ENCODE data around the gene HNMT. TPM values are rescaled to one million over a fixed set of nuclear protein-coding genes. Genes with fewer than 3 reads are reported as not detected.

HNMT gene
- polyA plus RNA-seq, 1 donor from 2014 or later = not detected

GRCh38 chr2:137987011-137987410 lies 22.7 kb downstream of the HNMT start:
- Histone ChIP-seq H3K79me2 (replicated peaks; ENCODE audit: insufficient read depth, low read length) (no peaks in the 10 kb centered on the region), H3K9me3 (ENCODE audit: low read length) (no peaks in the 10 kb centered on the region), H3K4me2 (ENCODE audit: low read length) (no peak overlapping the region), H3K36me3 (ENCODE audit: insufficient read depth, low read length) (no peaks in the 10 kb centered on the region), H3K9ac (ENCODE audit: low read length) (no peak overlapping the region), H2AFZ (ENCODE audit: low read depth, low read length) (no peak overlapping the region), H4K20me1 (ENCODE audit: insufficient read depth) (no peaks in the 10 kb centered on the region), H3K9me2 (ENCODE audit: insufficient read depth, low read length) (no peaks in the 10 kb centered on the region), H3K4me3 (ENCODE audit: low read length) (no peak overlapping the region), H3K27me3 (ENCODE audit: insufficient read depth, low read depth, low read length) (no peaks in the 10 kb centered on the region), H3K27ac (ENCODE audit: low read length) (no peak overlapping the region), H3F3A (ENCODE audit: insufficient read depth, low read length, poor library complexity, severe bottlenecking) (no peaks in the 10 kb centered on the region)
- no peak for TF ChIP-seq SMC3 (conservative IDR thresholded peaks at IDR 0.05; ENCODE audit: poor library complexity)
- TF ChIP-seq TAF1 (IDR thresholded peaks at IDR 0.05; ENCODE audit: low read depth) = no peak
- TF ChIP-seq REST (IDR thresholded peaks at IDR 0.05; ENCODE audit: borderline replicate concordance) = no peak

GRCh38 chr2:137991078-137991477 lies 26.8 kb downstream of the HNMT start:
- no peak overlapping the region for H3K4me3 ChIP-seq (ENCODE audit: low read length)
- no peak overlapping the region for H3K27ac ChIP-seq (ENCODE audit: low read length)
- no peaks in the 10 kb centered on the region for H3K9me2 ChIP-seq (ENCODE audit: insufficient read depth, low read length)
- no peak overlapping the region for H3K9ac ChIP-seq (ENCODE audit: low read length)
- no peaks in the 10 kb centered on the region for H3K9me3 ChIP-seq (ENCODE audit: low read length)
- TF ChIP-seq CTCF (IDR thresholded peaks at IDR 0.05; ENCODE audit: poor library complexity, severe bottlenecking) (no peak), MXI1 (conservative IDR thresholded peaks at IDR 0.05; ENCODE audit: poor library complexity, severe bottlenecking) (no peak), RAD21 (conservative IDR thresholded peaks at IDR 0.05) (no peak), SMC3 (conservative IDR thresholded peaks at IDR 0.05; ENCODE audit: poor library complexity) (no peak), EZH2 (IDR thresholded peaks at IDR 0.05; ENCODE audit: borderline replicate concordance, insufficient read depth, low read length, poor library complexity, severe bottlenecking) (no peak), POLR2AphosphoS5 (IDR thresholded peaks at IDR 0.05) (no peak), EP300 (conservative IDR thresholded peaks at IDR 0.05; ENCODE audit: poor library complexity, severe bottlenecking) (no peak), REST (IDR thresholded peaks at IDR 0.05; ENCODE audit: borderline replicate concordance) (no peak)
- H3K36me3 ChIP-seq (ENCODE audit: insufficient read depth, low read length) = no peaks in the 10 kb centered on the region
- no peak overlapping the region for H3K4me2 ChIP-seq (ENCODE audit: low read length)
- H2AFZ ChIP-seq (ENCODE audit: low read depth, low read length) = no peak overlapping the region
- no peaks in the 10 kb centered on the region for H3K79me2 ChIP-seq (replicated peaks; ENCODE audit: insufficient read depth, low read length)
- no peaks in the 10 kb centered on the region for H4K20me1 ChIP-seq (ENCODE audit: insufficient read depth)
- no peaks in the 10 kb centered on the region for H3K27me3 ChIP-seq (ENCODE audit: insufficient read depth, low read depth, low read length)
- no peaks in the 10 kb centered on the region for H3F3A ChIP-seq (ENCODE audit: insufficient read depth, low read length, poor library complexity, severe bottlenecking)
